ENCODE results near the gene HNF4A.

- TF ChIP-seq CTCF (IDR thresholded peaks at IDR 0.05; ENCODE audit: low read length) = no peak
- no peak for TF ChIP-seq EZH2 (IDR thresholded peaks at IDR 0.05; ENCODE audit: borderline replicate concordance, low read length)
These were observed 40.6 kb upstream of the HNF4A start for GRCh38 chr20:44314870-44315269.

Data from OCI-LY1 (cell line).